ENCODE data around the gene ACER3.

The ACER3 gene

DNA sequence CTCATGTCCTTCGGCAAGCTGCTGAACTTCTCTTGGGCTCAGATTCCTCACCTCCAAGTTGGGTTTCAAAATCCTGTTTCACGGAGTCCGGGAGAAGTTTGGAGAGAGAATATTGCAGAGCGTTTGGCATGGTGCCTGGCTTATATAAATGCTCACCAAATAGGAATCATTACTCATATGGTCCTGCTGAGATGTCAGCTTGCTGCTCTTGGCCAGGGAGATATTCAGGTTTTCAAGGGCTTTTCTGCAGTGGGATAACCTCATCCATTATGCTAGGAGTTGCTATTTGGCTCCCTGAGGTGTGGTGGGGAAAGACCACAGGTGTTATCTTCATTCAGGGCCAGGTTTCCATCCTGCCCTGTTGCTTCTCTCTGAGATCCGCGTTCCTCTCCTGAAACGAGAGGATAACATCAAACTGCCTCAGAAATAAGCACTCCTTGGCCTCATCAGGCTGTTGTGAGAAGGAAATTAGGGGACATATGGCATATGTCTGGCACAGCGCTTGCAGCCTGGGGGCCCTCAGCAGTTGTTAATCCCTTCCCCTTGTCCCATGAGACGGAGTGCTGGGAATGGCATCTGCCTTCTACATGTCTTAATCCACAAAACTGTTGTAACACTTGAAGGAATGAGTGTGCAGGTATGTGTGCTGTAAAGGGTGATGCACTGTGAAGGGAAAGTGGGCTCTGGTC lies 29.9 kb upstream of the ACER3 start:
- H3K4me1 ChIP-seq (ENCODE audit: control extremely low read depth in 1 of 4, control insufficient read depth in 4 of 4, insufficient read depth in 4 of 4, low read length in 3 of 4), result peaks cover 0 to 4% (median 2%) of the 10 kb centered on the region in 4 experiments
- CTCF ChIA-PET, result no interaction called here
- H3K9me3 ChIP-seq (ENCODE audit: control extremely low read depth in 1 of 5, control insufficient read depth in 4 of 5, insufficient read depth in 2 of 5, low read depth in 1 of 5, low read length in 4 of 5), result no peaks in the 10 kb centered on the region
- DNase-seq, result no peak
- POLR2A ChIA-PET, result interaction anchor here (0.5 kb wide), 1 partner anchor 16 kb away, joined by 5 read pairs; no protein-coding TSS in a partner anchor
- no peaks in the 10 kb centered on the region for H3K36me3 ChIP-seq (ENCODE audit: control insufficient read depth in 4 of 4, insufficient read depth in 4 of 4, low read length in 3 of 4)
- WGBS (ENCODE audit: insufficient coverage), result 96% methylated on average over 3 of the region's 9 CpGs
- no peak overlapping the region for H3K4me3 ChIP-seq (ENCODE audit: control insufficient read depth in 1 of 7, extremely low read depth in 1 of 7, insufficient read depth in 4 of 7, low read depth in 2 of 7, low read length in 6 of 7)
- H3K27me3 ChIP-seq (replicated peaks in 2 of 5; ENCODE audit: control insufficient read depth in 4 of 5, insufficient read depth in 5 of 5, low read length in 4 of 5), result no peaks in the 10 kb centered on the region
- H3K27ac ChIP-seq (ENCODE audit: insufficient read depth in 1 of 2, low read depth in 1 of 2, low read length in 2 of 2, poor library complexity in 1 of 2, severe bottlenecking in 2 of 2), result no peak overlapping the region

DNA sequence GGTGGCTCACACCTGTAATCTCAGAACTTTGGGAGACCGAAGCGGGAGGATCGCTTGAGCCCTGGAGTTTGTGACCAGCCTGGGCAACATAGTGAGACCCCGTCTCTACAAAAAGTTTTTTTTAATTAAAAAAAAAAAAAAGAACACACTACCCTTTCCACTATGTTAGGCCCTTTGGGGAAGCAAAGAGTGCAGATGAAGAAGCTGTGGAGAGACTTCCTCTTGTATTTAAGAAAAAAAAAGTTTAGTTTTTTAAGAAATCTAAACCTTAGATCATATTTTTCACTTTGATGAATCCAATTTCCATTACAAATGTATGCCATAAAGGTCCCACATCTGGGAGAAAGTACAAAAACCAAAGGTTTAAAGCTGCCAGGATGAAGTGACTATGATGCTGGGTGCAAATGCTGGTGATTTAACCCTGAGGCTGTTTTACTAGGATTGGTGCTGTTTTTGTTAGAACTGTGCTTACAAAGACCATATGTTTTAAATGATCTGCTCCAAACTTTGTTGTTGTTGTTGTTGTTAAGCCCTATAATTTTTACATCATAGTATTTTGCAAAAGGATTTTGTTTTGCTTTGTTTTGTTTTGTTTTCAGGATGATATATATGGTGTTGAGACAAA lies 28.9 kb upstream of the ACER3 start:
- no peaks in the 10 kb centered on the region for H3K36me3 ChIP-seq (ENCODE audit: control insufficient read depth in 4 of 4, insufficient read depth in 4 of 4, low read length in 3 of 4)
- no peaks in the 10 kb centered on the region for H3K9me3 ChIP-seq (ENCODE audit: control extremely low read depth in 1 of 5, control insufficient read depth in 4 of 5, insufficient read depth in 2 of 5, low read depth in 1 of 5, low read length in 4 of 5)
- H3K27ac ChIP-seq (ENCODE audit: insufficient read depth in 1 of 2, low read depth in 1 of 2, low read length in 2 of 2, poor library complexity in 1 of 2, severe bottlenecking in 2 of 2), result no peak overlapping the region
- no peaks in the 10 kb centered on the region for H3K27me3 ChIP-seq (replicated peaks in 2 of 5; ENCODE audit: control insufficient read depth in 4 of 5, insufficient read depth in 5 of 5, low read length in 4 of 5)
- WGBS (ENCODE audit: insufficient coverage), result no CpG with 5 or more reads among the region's 4 CpGs
- POLR2A ChIA-PET, result no interaction called here
- H3K4me3 ChIP-seq (ENCODE audit: control insufficient read depth in 1 of 7, extremely low read depth in 1 of 7, insufficient read depth in 4 of 7, low read depth in 2 of 7, low read length in 6 of 7), result no peak overlapping the region
- CTCF ChIA-PET, result no interaction called here
- H3K4me1 ChIP-seq (ENCODE audit: control extremely low read depth in 1 of 4, control insufficient read depth in 4 of 4, insufficient read depth in 4 of 4, low read length in 3 of 4), result no peaks in the 10 kb centered on the region
- no peak for DNase-seq

DNA sequence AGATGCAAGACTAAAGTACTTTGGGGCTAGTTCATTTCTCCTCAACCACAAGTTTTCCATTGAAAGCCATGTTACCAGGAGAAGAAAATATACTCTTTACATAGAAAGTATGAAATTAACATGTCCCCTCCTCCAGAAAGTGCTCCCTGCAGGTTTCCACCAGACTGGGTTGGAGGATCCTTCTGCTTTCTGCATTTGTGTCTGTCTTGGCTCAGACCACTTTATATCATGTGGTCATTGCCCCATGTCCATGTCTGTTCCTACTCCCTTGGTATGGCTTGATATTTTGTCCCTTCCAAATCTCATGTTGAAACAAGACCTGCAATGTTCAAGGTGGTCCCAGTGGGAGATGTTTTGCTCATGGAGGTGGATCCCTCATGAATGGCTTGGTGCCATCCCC lies 28.4 kb upstream of the ACER3 start:
- Histone ChIP-seq H3K27ac (ENCODE audit: insufficient read depth in 1 of 2, low read depth in 1 of 2, low read length in 2 of 2, poor library complexity in 1 of 2, severe bottlenecking in 2 of 2) (no peak overlapping the region), H3K4me1 (ENCODE audit: control extremely low read depth in 1 of 4, control insufficient read depth in 4 of 4, insufficient read depth in 4 of 4, low read length in 3 of 4) (peaks cover 0 to 1% (median 0%) of the 10 kb centered on the region in 4 experiments)
- CTCF ChIA-PET, result no interaction called here

DNA sequence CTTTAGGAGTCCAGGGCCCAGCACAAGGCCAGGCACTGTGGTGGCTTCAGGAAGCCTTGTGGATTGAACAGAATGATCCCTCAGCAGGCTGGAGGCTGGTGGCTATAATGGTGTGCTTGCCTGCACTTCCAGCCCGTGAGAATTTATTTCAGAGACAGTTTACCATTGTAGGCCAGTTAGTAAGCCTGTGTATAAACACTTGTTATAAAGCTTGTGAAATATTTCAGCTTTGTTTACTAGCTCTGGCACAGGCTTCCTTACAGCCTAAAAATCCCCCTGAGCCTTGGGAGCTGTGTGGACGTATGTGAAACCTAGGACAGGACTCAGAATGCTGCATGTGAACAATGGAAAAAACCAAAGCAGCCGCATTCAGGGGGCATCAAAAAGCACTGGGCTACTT lies 26.6 kb upstream of the ACER3 start:
- H3K9me3 ChIP-seq (ENCODE audit: control extremely low read depth in 1 of 5, control insufficient read depth in 4 of 5, insufficient read depth in 2 of 5, low read depth in 1 of 5, low read length in 4 of 5), result no peaks in the 10 kb centered on the region
- H3K27me3 ChIP-seq (replicated peaks in 2 of 5; ENCODE audit: control insufficient read depth in 4 of 5, insufficient read depth in 5 of 5, low read length in 4 of 5), result no peaks in the 10 kb centered on the region
- CTCF ChIA-PET, result interaction anchor here (0.7 to 3.5 kb wide), 2 partner anchors 20 to 84 kb away, joined by 3 to 10 read pairs; no protein-coding TSS in a partner anchor
- H3K27ac ChIP-seq (ENCODE audit: insufficient read depth in 1 of 2, low read depth in 1 of 2, low read length in 2 of 2, poor library complexity in 1 of 2, severe bottlenecking in 2 of 2), result no peak overlapping the region
- no peak overlapping the region for H3K4me3 ChIP-seq (ENCODE audit: control insufficient read depth in 1 of 7, extremely low read depth in 1 of 7, insufficient read depth in 4 of 7, low read depth in 2 of 7, low read length in 6 of 7)
- no peaks in the 10 kb centered on the region for H3K36me3 ChIP-seq (ENCODE audit: control insufficient read depth in 4 of 4, insufficient read depth in 4 of 4, low read length in 3 of 4)
- no peak for DNase-seq
- POLR2A ChIA-PET, result no interaction called here
- WGBS (ENCODE audit: insufficient coverage), result 100% methylated on average over 2 of the region's 3 CpGs
- peaks cover 0 to 4% (median 0%) of the 10 kb centered on the region in 4 experiments for H3K4me1 ChIP-seq (ENCODE audit: control extremely low read depth in 1 of 4, control insufficient read depth in 4 of 4, insufficient read depth in 4 of 4, low read length in 3 of 4)

More for the DNA sequence above, 28.4 kb upstream of the ACER3 start:
- POLR2A ChIA-PET, result no interaction called here
- no peak overlapping the region for H3K4me3 ChIP-seq (ENCODE audit: control insufficient read depth in 1 of 7, extremely low read depth in 1 of 7, insufficient read depth in 4 of 7, low read depth in 2 of 7, low read length in 6 of 7)
- no peak for DNase-seq
- no peaks in the 10 kb centered on the region for H3K9me3 ChIP-seq (ENCODE audit: control extremely low read depth in 1 of 5, control insufficient read depth in 4 of 5, insufficient read depth in 2 of 5, low read depth in 1 of 5, low read length in 4 of 5)
- no peaks in the 10 kb centered on the region for H3K27me3 ChIP-seq (replicated peaks in 2 of 5; ENCODE audit: control insufficient read depth in 4 of 5, insufficient read depth in 5 of 5, low read length in 4 of 5)
- H3K36me3 ChIP-seq (ENCODE audit: control insufficient read depth in 4 of 4, insufficient read depth in 4 of 4, low read length in 3 of 4), result no peaks in the 10 kb centered on the region

DNA sequence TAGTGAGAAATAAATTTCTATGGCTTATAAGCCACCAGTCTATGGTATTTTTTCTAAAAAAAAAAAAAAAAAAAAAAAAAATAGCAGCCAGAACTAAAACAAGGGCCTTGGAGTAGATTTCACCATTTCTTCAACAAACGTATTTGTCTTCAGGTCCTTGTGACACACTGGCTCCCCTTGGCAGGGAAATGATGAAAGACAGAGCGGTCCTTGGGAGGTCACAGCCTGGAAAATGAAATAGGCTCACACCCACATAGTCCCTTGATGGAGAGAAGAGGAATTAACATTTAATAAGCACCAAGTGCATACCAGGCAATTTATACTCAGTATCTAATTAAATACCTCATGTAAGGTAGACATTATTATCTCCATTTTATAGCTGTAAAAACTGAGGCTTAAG lies 25.7 kb upstream of the ACER3 start:
- Histone ChIP-seq H3K27me3 (replicated peaks in 2 of 5; ENCODE audit: control insufficient read depth in 4 of 5, insufficient read depth in 5 of 5, low read length in 4 of 5) (peaks cover 0 to 2% (median 0%) of the 10 kb centered on the region in 5 experiments), H3K4me1 (ENCODE audit: control extremely low read depth in 1 of 4, control insufficient read depth in 4 of 4, insufficient read depth in 4 of 4, low read length in 3 of 4) (peaks cover 0 to 4% (median 0%) of the 10 kb centered on the region in 4 experiments), H3K36me3 (ENCODE audit: control insufficient read depth in 4 of 4, insufficient read depth in 4 of 4, low read length in 3 of 4) (no peaks in the 10 kb centered on the region), H3K4me3 (ENCODE audit: control insufficient read depth in 1 of 7, extremely low read depth in 1 of 7, insufficient read depth in 4 of 7, low read depth in 2 of 7, low read length in 6 of 7) (no peak overlapping the region), H3K9me3 (ENCODE audit: control extremely low read depth in 1 of 5, control insufficient read depth in 4 of 5, insufficient read depth in 2 of 5, low read depth in 1 of 5, low read length in 4 of 5) (no peaks in the 10 kb centered on the region), H3K27ac (ENCODE audit: insufficient read depth in 1 of 2, low read depth in 1 of 2, low read length in 2 of 2, poor library complexity in 1 of 2, severe bottlenecking in 2 of 2) (no peak overlapping the region)
- ChIA-PET CTCF (interaction anchor here (1.2 to 3.5 kb wide), 2 partner anchors 9 to 84 kb away, joined by 3 to 10 read pairs; no protein-coding TSS in a partner anchor), POLR2A (no interaction called here)
- no CpG with 5 or more reads among the region's 2 CpGs for WGBS (ENCODE audit: insufficient coverage)
- no peak for DNase-seq

DNA sequence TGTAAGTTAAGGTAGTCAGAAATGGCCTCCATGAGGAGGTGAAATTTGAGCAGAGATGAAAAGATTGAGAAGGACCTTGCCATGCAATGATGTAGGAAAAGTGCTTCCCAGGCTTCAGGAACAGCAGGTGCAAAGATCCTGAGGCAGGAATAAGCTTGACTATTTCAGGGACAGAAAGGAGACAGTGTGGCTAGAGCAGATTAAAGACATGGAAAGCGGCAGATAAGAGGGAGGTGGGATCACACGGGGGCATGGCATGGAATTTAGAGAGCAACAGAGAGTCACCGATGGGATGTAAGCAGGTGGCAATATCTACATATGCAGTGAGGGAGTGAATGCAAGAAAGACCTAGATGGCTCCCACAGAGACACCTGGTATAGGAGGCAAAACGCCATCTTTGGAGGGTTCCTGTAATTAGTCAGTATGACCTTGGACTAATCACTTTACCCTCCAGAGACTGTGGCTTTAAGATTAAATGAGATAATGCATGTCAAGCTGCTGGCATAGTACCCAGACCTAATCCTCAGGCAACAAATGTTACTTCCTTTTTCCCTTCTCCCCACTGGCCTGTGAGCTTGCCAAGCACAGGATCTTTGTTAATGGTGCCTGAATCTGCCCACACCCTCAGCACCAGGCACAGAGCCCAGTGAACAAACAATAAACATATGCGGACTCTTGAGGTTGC lies 24.6 kb upstream of the ACER3 start:
- Histone ChIP-seq H3K27me3 (replicated peaks in 2 of 5; ENCODE audit: control insufficient read depth in 4 of 5, insufficient read depth in 5 of 5, low read length in 4 of 5) (peaks cover 0 to 2% (median 0%) of the 10 kb centered on the region in 5 experiments), H3K9me3 (ENCODE audit: control extremely low read depth in 1 of 5, control insufficient read depth in 4 of 5, insufficient read depth in 2 of 5, low read depth in 1 of 5, low read length in 4 of 5) (no peaks in the 10 kb centered on the region), H3K27ac (ENCODE audit: insufficient read depth in 1 of 2, low read depth in 1 of 2, low read length in 2 of 2, poor library complexity in 1 of 2, severe bottlenecking in 2 of 2) (no peak overlapping the region), H3K4me3 (ENCODE audit: control insufficient read depth in 1 of 7, extremely low read depth in 1 of 7, insufficient read depth in 4 of 7, low read depth in 2 of 7, low read length in 6 of 7) (no peak overlapping the region), H3K4me1 (ENCODE audit: control extremely low read depth in 1 of 4, control insufficient read depth in 4 of 4, insufficient read depth in 4 of 4, low read length in 3 of 4) (peaks cover 0 to 4% (median 0%) of the 10 kb centered on the region in 4 experiments), H3K36me3 (ENCODE audit: control insufficient read depth in 4 of 4, insufficient read depth in 4 of 4, low read length in 3 of 4) (no peaks in the 10 kb centered on the region)
- ChIA-PET CTCF (interaction anchor here (0.7 to 3.5 kb wide), 6 partner anchors 8 to 82 kb away, joined by 3 to 10 read pairs (median 3); no protein-coding TSS in a partner anchor), POLR2A (no interaction called here)
- peak in 1 of 3 donors; percentile 26 for DNase-seq
- 73% methylated on average over 4 of the region's 5 CpGs for WGBS (ENCODE audit: insufficient coverage)
